EL (cell line): ENCODE results near the gene GABBR2.

ENCODE experiments used
- DNase-seq: peaks from one replicate; pipeline ENCODE4 v3.0.0-alpha.2; 2016

GABBR2 gene

GRCh38 chr9:98720402-98720801, 11.7 kb upstream of the GABBR2 start:
- DNase-seq = no peak

GRCh38 chr9:98719055-98719454, 10.3 kb upstream of the GABBR2 start:
- no peak for DNase-seq

GRCh38 chr9:98714833-98715232, 6.1 kb upstream of the GABBR2 start:
- DNase-seq = no peak

GRCh38 chr9:98712987-98713386, 4.3 kb upstream of the GABBR2 start:
- no peak for DNase-seq

- DNase-seq = peak; percentile 48
Measured at GRCh38 chr9:98709968-98710965, 1.5 kb upstream of the GABBR2 start.

- no peak for DNase-seq
Measured at GRCh38 chr9:98708103-98708932, 417 bp downstream of the GABBR2 start.

GRCh38 chr9:98707166-98708102, 1.3 kb downstream of the GABBR2 start:
- DNase-seq = peak; percentile 83

- DNase-seq = no peak
Measured at GRCh38 chr9:98706651-98707165, 2.0 kb downstream of the GABBR2 start.

- no peak for DNase-seq
Measured at GRCh38 chr9:98702835-98703380, 5.8 kb downstream of the GABBR2 start.

- DNase-seq = no peak
Measured at GRCh38 chr9:98702340-98702739, 6.4 kb downstream of the GABBR2 start.

- DNase-seq = no peak
Measured at GRCh38 chr9:98701576-98701975, 7.2 kb downstream of the GABBR2 start.

- DNase-seq = no peak
Measured at GRCh38 chr9:98700801-98701200, 7.9 kb downstream of the GABBR2 start.

- no peak for DNase-seq
Measured at GRCh38 chr9:98698856-98699255, 9.9 kb downstream of the GABBR2 start.

GRCh38 chr9:98694943-98695342, 13.8 kb downstream of the GABBR2 start:
- DNase-seq = no peak

- DNase-seq = no peak
Measured at GRCh38 chr9:98692392-98692791, 16.3 kb downstream of the GABBR2 start.

GRCh38 chr9:98691890-98692289, 16.8 kb downstream of the GABBR2 start:
- DNase-seq = no peak

- no peak for DNase-seq
Measured at GRCh38 chr9:98690686-98691085, 18.0 kb downstream of the GABBR2 start.

GRCh38 chr9:98688710-98689495, 19.8 kb downstream of the GABBR2 start:
- DNase-seq = no peak

GRCh38 chr9:98687911-98688310, 20.8 kb downstream of the GABBR2 start:
- no peak for DNase-seq

GRCh38 chr9:98686961-98687855, 21.5 kb downstream of the GABBR2 start:
- no peak for DNase-seq
